HepG2 (cell line): ENCODE data around the gene CLDN3. TPM values are rescaled to one million over a fixed set of nuclear protein-coding genes. Genes with fewer than 3 reads are reported as not detected.
A peak's percentile ranks its signal among the peaks of the same experiment; 100 is the strongest.

ENCODE experiments used
- ATAC-seq: fragments of 200-7000 bp; cut with Tn5 transposase; 3 replicates; pipeline ENCODE4 v1.9.1; 2020; ENCODE audit warnings: mild to moderate bottlenecking, moderate library complexity
- BruUV-seq: library from RNA; stranded (reverse); fragments of 400-500 nt; replicated peaks from 2 replicates; lab custom pipeline; 2021; lab: Mats Ljungman, UMichigan
- CTCF ChIA-PET: fragments of 300-600 bp; formaldehyde crosslinking; extraction: SDS; loops from one replicate; lab custom pipeline; 2021; ENCODE audit warnings: low total read pairs, inconsistent platforms, low intra/inter-chr PET ratio; lab: Yijun Ruan, JAX
- POLR2A ChIA-PET: fragments of 350-600 bp; sonication (Branson Sonifier 250); formaldehyde crosslinking; loops from one replicate; lab custom pipeline; 2020; ENCODE audit warnings: antibody characterized with exemption, inconsistent platforms; lab: Yijun Ruan, JAX
- DNase-seq: peaks from one replicate; pipeline ENCODE4 v3.0.0-alpha.2; 2015; ENCODE audit warnings: low spot score
- FAIRE-seq: peaks from 3 replicates; lab custom pipeline; 2011; peaks lifted over from hg19 to GRCh38; lab: Jason Lieb, UNC
- H2AFZ ChIP-seq: one replicate; pipeline ENCODE4 v1.6.1; 2011; ENCODE audit warnings: low read length, inconsistent platforms
- H3K27ac ChIP-seq: fragments of 300-600 bp; 3 replicates; pipeline ENCODE4 v1.8.0; 2011; ENCODE audit warnings: mixed run types, mild to moderate bottlenecking, mixed read lengths, low read length, inconsistent platforms; ENCODE audit not compliant: insufficient read depth; ENCODE audit errors: extremely low read length
- H3K27me3 ChIP-seq, 2 experiments: fragments of 200-600 bp in 1 of 2; 2 replicates in 1 of 2; 3 replicates in 1 of 2; pipeline versions ENCODE4 v1.6.0 to v1.8.0; 2011; ENCODE audit warnings: low read length in 2 of 2, mild to moderate bottlenecking in 2 of 2, moderate library complexity in 2 of 2, inconsistent platforms in 1 of 2; ENCODE audit not compliant: insufficient read depth in 2 of 2, control insufficient read depth in 1 of 2
- H3K36me3 ChIP-seq, 2 experiments: fragments of 200-600 bp in 1 of 2; replicated peaks in 1 of 2; 2 replicates in 1 of 2; 3 replicates in 1 of 2; pipeline versions ENCODE4 v1.5.1 to v1.8.0; 2011; ENCODE audit warnings: low read length in 2 of 2, inconsistent platforms in 1 of 2; ENCODE audit not compliant: insufficient read depth in 2 of 2, control insufficient read depth in 1 of 2
- H3K4me1 ChIP-seq: 2 replicates; pipeline ENCODE4 v1.5.1; 2012; ENCODE audit warnings: low read length, inconsistent platforms; ENCODE audit not compliant: insufficient read depth
- H3K4me2 ChIP-seq: 2 replicates; pipeline ENCODE4 v1.6.0; 2011; ENCODE audit warnings: low read depth, low read length, inconsistent platforms
- H3K4me3 ChIP-seq, 3 experiments: fragments of 200-600 bp in 1 of 3; sonication (generic), shearing (Covaris generic) in 1 of 3; replicated peaks in 1 of 3; 2 replicates each; pipeline ENCODE4 v1.5.1; 2011 to 2016; ENCODE audit warnings: low read length in 3 of 3, inconsistent platforms in 2 of 3, low read depth in 2 of 3, mild to moderate bottlenecking in 2 of 3, control low read depth in 1 of 3, mixed read lengths in 1 of 3; ENCODE audit not compliant: insufficient read depth in 1 of 3
- H3K79me2 ChIP-seq: one replicate; pipeline ENCODE4 v1.6.1; 2011; ENCODE audit warnings: low read length, inconsistent platforms; ENCODE audit not compliant: insufficient read depth
- H3K9ac ChIP-seq: 2 replicates; pipeline ENCODE4 v1.6.0; 2011; ENCODE audit warnings: mild to moderate bottlenecking, low read depth, low read length, inconsistent platforms; ENCODE audit not compliant: insufficient read depth
- H3K9me3 ChIP-seq: 2 replicates; pipeline ENCODE4 v1.5.1; 2012; ENCODE audit warnings: mild to moderate bottlenecking, low read length
- H4K20me1 ChIP-seq: 2 replicates; pipeline ENCODE4 v1.6.0; 2011; ENCODE audit warnings: inconsistent platforms, mild to moderate bottlenecking, low read length, moderate library complexity; ENCODE audit not compliant: insufficient read depth
- KLF16 ChIP-seq, 2 experiments: sonication (generic) in 1 of 2; formaldehyde crosslinking in 1 of 2; IDR thresholded peaks; 2 replicates each; pipeline versions ENCODE4 v1.6.1 to v1.8.0; 2016 to 2023; ENCODE audit warnings: missing genetic modification reagents in 2 of 2, missing compliant biosample characterization in 1 of 2
- MYNN ChIP-seq: sonication (generic); formaldehyde crosslinking; IDR thresholded peaks from 2 replicates; pipeline ENCODE4 v1.4.0; 2020; ENCODE audit warnings: mild to moderate bottlenecking, low read depth, missing genetic modification reagents
- SRY ChIP-seq: sonication (generic); formaldehyde crosslinking; IDR thresholded peaks from 2 replicates; pipeline ENCODE4 v1.8.0; 2022; ENCODE audit warnings: mild to moderate bottlenecking, missing genetic modification reagents
- ZNF264 ChIP-seq: sonication (generic); formaldehyde crosslinking; IDR thresholded peaks from 2 replicates; pipeline ENCODE4 v1.4.0; 2020; ENCODE audit warnings: missing genetic modification reagents
- WGBS: methylation state at CpG from one replicate; pipeline ENCODE4 v1.1.6; 2017; ENCODE audit warnings: low lambda C conversion rate; 5-methylcytosine and 5-hydroxymethylcytosine counted together
- in situ Hi-C: cut with HindIII; loops from 2 replicates; pipeline ENCODE4 v1.10.0; 2017; ENCODE audit warnings: low pct_unique_long_range_greater_than_20kb; ENCODE audit not compliant: extremely low pct_ligation_motif_present
- intact Hi-C: fragments of 100-400 bp; cut with micrococcal nuclease; formaldehyde crosslinking; loops from one replicate; pipeline ENCODE4 v1.10.0; 2022; ENCODE audit not compliant: unreplicated experiment
- polyA plus RNA-seq, 8 experiments: library from polyadenylated mRNA; depleted of rRNA in 3 of 8; stranded (reverse) in 7 of 8; unstranded in 1 of 8; fragments of >200 nt; fragmentation: Illumina TruSeq in 4 of 8; extraction: Trizol in 4 of 8; gene quantifications; 2 replicates each; pipeline versions ENCODE4 v1.2.1 to v1.2.3, GENCODE V29; 2011 to 2016; ENCODE audit warnings: low read depth in 4 of 8, missing spikeins in 1 of 8, mixed read lengths in 1 of 8; ENCODE audit not compliant: insufficient read depth in 1 of 8
- total RNA-seq, 5 experiments: library from RNA; depleted of rRNA; stranded (reverse); fragments of >200 nt; fragmentation: Illumina TruSeq; extraction: Trizol; gene quantifications; 2 replicates each; pipeline ENCODE4 v1.2.3, GENCODE V29; 2016; ENCODE audit warnings: low read depth in 1 of 5
- TF ChIP-seq, protein P1 (sequence below): sonication (generic); formaldehyde crosslinking; IDR thresholded peaks from 2 replicates; pipeline ENCODE4 v1.4.0; 2020; ENCODE audit warnings: missing genetic modification reagents, low read depth, mild to moderate bottlenecking, borderline replicate concordance
- TF ChIP-seq, protein P2 (sequence below): sonication (generic); formaldehyde crosslinking; IDR thresholded peaks from 2 replicates; pipeline ENCODE4 v1.4.0; 2020; ENCODE audit warnings: mild to moderate bottlenecking, missing genetic modification reagents
- TF ChIP-seq, protein P3 (sequence below): sonication (generic); formaldehyde crosslinking; IDR thresholded peaks from 2 replicates; pipeline ENCODE4 v1.8.1; 2023; ENCODE audit warnings: mild to moderate bottlenecking, missing genetic modification reagents
- TF ChIP-seq, protein P4 (sequence below): sonication (generic); formaldehyde crosslinking; IDR thresholded peaks from 2 replicates; pipeline ENCODE4 v1.5.0; 2020; ENCODE audit warnings: mild to moderate bottlenecking, missing genetic modification reagents
- TF ChIP-seq, protein P5 (sequence below): IDR thresholded peaks from 2 replicates; pipeline ENCODE4 v1.4.0; 2020; ENCODE audit warnings: mild to moderate bottlenecking, missing genetic modification reagents

Gene CLDN3
- total and polyA plus RNA-seq, 2 of the 13 experiments (the other 11 are each of a cell fraction or from before 2014, with no cell fraction given): 0.31 to 0.51 TPM

DNA sequence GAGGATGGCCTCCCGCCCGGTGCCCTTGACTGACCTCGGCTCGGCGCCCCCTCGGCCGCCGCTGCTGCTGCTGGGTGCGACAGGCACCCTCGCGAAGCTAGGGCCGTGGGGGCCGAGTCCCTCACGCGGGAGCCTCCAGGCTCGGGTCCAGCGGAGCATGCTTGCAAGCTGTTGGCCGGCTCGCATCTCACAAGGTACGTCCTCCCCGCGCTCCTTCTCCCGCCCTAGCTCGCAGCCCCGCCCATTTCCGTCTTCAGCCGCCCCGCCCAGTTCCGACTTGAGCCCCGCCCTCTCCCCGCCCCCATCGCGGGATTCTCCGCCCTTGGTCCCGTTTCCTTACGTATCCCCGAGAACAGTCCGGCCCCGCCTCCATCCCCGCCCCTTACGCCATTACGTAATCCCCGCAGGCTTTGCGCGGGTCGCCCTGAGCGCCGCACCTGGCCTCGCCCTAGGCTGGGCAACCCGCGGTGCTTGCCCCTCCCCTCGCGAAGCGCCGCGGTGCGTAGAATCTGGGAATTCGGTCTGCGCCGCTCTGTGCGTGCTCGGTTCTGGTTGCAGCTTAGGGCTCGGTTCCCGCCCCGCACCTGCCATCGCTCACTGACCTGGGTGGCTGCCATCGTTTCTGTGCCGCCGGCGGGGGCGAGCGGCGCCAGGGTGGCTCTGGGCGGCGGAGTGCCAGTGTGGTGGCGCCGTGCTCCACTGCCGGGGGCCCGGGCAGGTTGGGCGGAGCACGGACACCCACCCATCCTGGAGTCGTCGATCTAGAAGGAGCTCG, 31.3 kb downstream of the CLDN3 start, which contains the start of gene ABHD11:
Gene ABHD11, minus strand, starts transcription at position 191 of the 775 bp plus-strand sequence. Its CDS starts 32 bp downstream, at position 159.
- intact Hi-C loops (no loop called here), in situ Hi-C loops (no loop called here)
- WGBS: 1% methylated on average over 34 of the region's 84 CpGs
- H3K27me3 ChIP-seq: no peaks in the 10 kb centered on the region
- FAIRE-seq: peak; percentile 75
- H3K4me2 ChIP-seq: peak within 1 kb of the TSS; percentile 98
- peaks cover 0 to 9% of the 10 kb centered on the region in 2 experiments; a peak in 1 of 5 replicates for H3K36me3 ChIP-seq
- TSS peak; percentile 93 for BruUV-seq
- no peaks in the 10 kb centered on the region for H4K20me1 ChIP-seq
- H3K9me3 ChIP-seq: no peaks in the 10 kb centered on the region
- CTCF ChIA-PET: no interaction called here
- peak; percentile 72 for ATAC-seq
- peak; percentile 85 for DNase-seq
- peak within 1 kb of the TSS; percentile 77 to 97 (median 92) for H3K4me3 ChIP-seq
- no peaks in the 10 kb centered on the region for H3K79me2 ChIP-seq
- H3K9ac ChIP-seq: peak within 1 kb of the TSS; percentile 95
- POLR2A ChIA-PET: interaction anchor here (0.6 to 1.7 kb wide), 10 partner anchors 10 to 271 kb away, joined by 3 to 6 read pairs (median 4); partner anchors contain the start of gene MLXIPL
- no peak within 1 kb of the TSS for H2AFZ ChIP-seq
- H3K4me1 ChIP-seq: peaks cover 43% of the 10 kb centered on the region
- peak within 1 kb of the TSS; percentile 74 for H3K27ac ChIP-seq
- TF ChIP-seq, protein P1, sequence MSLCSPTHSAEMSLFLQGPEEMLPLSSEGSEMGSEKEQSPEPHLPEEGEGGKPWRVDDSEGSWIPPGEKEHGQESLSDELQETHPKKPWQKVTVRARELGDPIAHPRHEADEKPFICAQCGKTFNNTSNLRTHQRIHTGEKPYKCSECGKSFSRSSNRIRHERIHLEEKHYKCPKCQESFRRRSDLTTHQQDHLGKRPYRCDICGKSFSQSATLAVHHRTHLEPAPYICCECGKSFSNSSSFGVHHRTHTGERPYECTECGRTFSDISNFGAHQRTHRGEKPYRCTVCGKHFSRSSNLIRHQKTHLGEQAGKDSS (CRISPR knock-in tag): peak; percentile 85; the same call in 1 of the 2 replicates
- TF ChIP-seq, protein P2, sequence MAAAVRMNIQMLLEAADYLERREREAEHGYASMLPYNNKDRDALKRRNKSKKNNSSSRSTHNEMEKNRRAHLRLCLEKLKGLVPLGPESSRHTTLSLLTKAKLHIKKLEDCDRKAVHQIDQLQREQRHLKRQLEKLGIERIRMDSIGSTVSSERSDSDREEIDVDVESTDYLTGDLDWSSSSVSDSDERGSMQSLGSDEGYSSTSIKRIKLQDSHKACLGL (CRISPR knock-in tag): peak; percentile 43; the same call in 1 of the 2 replicates
- peak; percentile 56; the same call in 1 of the 2 replicates for TF ChIP-seq SRY (CRISPR knock-in tag)
- TF ChIP-seq, protein P3, sequence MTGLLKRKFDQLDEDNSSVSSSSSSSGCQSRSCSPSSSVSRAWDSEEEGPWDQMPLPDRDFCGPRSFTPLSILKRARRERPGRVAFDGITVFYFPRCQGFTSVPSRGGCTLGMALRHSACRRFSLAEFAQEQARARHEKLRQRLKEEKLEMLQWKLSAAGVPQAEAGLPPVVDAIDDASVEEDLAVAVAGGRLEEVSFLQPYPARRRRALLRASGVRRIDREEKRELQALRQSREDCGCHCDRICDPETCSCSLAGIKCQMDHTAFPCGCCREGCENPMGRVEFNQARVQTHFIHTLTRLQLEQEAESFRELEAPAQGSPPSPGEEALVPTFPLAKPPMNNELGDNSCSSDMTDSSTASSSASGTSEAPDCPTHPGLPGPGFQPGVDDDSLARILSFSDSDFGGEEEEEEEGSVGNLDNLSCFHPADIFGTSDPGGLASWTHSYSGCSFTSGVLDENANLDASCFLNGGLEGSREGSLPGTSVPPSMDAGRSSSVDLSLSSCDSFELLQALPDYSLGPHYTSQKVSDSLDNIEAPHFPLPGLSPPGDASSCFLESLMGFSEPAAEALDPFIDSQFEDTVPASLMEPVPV: 0 out of 2 replicates have a peak, but pooled peaks have one; percentile 54
- TF ChIP-seq, protein P4, sequence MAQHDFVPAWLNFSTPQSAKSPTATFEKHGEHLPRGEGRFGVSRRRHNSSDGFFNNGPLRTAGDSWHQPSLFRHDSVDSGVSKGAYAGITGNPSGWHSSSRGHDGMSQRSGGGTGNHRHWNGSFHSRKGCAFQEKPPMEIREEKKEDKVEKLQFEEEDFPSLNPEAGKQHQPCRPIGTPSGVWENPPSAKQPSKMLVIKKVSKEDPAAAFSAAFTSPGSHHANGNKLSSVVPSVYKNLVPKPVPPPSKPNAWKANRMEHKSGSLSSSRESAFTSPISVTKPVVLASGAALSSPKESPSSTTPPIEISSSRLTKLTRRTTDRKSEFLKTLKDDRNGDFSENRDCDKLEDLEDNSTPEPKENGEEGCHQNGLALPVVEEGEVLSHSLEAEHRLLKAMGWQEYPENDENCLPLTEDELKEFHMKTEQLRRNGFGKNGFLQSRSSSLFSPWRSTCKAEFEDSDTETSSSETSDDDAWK: no peak
- 0 out of 2 replicates have a peak, but pooled peaks have one; percentile 12 for TF ChIP-seq ZNF264 (CRISPR knock-in tag)
- peak in 1 of 2 experiments; percentile 75; a peak in 2 of 4 replicates for TF ChIP-seq KLF16 (CRISPR knock-in tag; IDR thresholded peaks at IDR 0.05)
- TF ChIP-seq, protein P5, sequence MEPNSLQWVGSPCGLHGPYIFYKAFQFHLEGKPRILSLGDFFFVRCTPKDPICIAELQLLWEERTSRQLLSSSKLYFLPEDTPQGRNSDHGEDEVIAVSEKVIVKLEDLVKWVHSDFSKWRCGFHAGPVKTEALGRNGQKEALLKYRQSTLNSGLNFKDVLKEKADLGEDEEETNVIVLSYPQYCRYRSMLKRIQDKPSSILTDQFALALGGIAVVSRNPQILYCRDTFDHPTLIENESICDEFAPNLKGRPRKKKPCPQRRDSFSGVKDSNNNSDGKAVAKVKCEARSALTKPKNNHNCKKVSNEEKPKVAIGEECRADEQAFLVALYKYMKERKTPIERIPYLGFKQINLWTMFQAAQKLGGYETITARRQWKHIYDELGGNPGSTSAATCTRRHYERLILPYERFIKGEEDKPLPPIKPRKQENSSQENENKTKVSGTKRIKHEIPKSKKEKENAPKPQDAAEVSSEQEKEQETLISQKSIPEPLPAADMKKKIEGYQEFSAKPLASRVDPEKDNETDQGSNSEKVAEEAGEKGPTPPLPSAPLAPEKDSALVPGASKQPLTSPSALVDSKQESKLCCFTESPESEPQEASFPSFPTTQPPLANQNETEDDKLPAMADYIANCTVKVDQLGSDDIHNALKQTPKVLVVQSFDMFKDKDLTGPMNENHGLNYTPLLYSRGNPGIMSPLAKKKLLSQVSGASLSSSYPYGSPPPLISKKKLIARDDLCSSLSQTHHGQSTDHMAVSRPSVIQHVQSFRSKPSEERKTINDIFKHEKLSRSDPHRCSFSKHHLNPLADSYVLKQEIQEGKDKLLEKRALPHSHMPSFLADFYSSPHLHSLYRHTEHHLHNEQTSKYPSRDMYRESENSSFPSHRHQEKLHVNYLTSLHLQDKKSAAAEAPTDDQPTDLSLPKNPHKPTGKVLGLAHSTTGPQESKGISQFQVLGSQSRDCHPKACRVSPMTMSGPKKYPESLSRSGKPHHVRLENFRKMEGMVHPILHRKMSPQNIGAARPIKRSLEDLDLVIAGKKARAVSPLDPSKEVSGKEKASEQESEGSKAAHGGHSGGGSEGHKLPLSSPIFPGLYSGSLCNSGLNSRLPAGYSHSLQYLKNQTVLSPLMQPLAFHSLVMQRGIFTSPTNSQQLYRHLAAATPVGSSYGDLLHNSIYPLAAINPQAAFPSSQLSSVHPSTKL (CRISPR knock-in tag): peak; percentile 44; the same call in 1 of the 2 replicates
- no peak for TF ChIP-seq MYNN
